ENCODE data around the gene FRS2. TPM values are rescaled to one million over a fixed set of nuclear protein-coding genes. Genes with fewer than 3 reads are reported as not detected.

Gene FRS2
- polyA plus RNA-seq, 3 donors, result 4.7 to 15.2 (median 12.2) TPM

DNA sequence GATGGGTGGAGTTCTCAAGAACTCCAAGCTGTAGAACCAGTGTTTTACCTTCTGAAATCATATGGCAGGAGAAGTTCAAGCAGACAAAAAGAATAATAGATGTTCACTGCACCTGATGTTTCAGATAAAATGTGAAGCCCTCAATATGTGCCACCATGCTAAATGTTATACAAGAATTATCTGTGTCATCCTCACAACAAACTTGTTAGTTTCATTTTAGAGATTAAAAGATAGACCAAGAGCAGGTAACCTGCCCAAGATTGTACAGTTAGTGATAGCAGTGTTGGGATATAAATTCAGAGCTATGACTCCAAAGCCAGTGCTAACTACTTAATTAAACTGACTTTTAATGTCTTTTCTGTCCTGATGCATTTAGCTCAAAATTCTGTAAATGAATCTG lies 44.7 kb downstream of the FRS2 start:
- no peak overlapping the region for H3K27ac ChIP-seq (ENCODE audit: low read depth, low read length)

DNA sequence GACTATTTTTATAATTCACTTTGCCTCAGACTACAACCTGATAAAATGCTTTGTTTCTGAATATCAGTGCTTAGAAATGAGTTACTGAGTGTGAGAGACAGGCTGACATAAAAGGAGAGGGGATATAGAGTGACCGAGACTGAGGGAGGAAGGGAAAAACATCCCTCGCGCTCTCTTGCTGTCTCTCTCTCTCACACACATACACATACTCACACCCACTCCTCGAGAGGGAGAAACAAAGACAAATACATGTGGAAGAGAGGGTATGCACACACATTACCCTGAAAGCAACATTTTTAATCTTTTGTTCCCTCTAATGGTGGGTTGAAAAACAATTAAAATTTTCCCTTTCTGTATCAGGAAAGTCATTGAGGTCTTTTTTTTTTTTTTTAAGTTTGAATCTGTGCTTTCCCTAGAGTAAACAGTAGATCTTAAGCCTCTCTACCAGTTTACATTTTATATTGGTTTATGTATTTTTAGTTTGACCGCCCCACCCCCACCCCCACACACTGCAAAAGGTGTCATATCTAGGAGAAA lies 45.3 kb downstream of the FRS2 start:
- WGBS, 3 donors, result 58 to 66% (median 65%) methylated on average over 5 of the region's 5 CpGs
- H3K27ac ChIP-seq (ENCODE audit: low read depth, low read length), result no peak overlapping the region

DNA sequence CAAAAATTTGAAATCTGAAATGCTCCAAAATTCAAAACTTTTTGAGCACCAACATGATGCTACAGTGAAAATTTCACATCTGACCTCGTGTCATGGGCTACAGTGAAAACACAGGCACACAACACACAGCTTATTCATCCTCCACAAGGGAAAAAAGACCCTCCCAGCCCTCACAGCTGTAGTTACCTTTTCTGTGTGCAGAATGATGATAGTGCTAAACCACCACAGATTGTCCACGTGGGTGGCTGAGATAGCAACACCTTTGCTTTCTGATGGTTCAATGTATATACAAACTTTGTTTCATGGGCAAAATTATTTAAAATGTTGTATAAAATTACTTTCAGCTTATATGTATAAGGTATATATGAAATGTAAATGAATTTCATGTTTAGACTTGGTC lies 46.8 kb downstream of the FRS2 start:
- 80 to 90% (median 86%) methylated on average over 2 of the region's 2 CpGs for WGBS, 3 donors

DNA sequence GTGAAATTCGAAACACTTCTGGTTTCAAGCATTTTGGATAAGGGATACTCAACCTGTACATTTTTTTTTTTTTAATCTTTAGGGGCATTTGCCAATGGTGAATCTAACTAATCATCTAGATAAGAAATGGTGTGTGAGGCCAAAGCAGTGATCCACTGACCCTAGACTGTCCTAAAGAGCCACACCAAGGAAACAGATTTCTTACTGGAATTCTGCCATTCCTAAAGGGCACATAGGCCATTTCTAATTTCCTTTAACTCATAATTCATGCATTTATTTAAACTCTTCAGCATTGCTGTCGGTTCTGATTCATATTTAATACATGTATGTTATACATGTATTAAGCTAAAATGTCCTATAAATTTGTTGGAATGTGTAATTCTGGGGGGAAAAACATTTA lies 47.2 kb downstream of the FRS2 start:
- 87 to 93% (median 91%) methylated on average over 2 of the region's 2 CpGs for WGBS, 3 donors

More for the DNA sequence above, 46.8 kb downstream of the FRS2 start:
- no peak overlapping the region for H3K27ac ChIP-seq (ENCODE audit: low read depth, low read length)

DNA sequence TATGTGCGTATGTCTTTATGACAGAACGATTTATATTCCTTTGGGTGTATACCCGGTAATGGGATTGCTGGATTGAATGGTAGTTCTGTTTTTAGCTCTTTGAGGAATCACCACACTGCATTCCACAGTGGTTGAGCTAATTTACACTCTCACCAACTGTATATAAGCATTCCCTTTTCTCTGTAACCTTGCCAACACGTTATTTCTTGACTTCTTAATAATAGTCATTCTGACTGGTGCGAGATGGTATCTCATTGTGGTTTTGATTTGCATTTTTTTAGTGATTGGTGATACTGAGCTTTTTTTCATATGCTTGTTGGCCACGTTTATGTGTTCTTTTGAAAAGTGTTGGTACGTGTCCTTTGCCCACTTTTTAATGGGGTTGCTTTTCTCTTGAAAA lies 49.7 kb downstream of the FRS2 start:
- no peak overlapping the region for H3K27ac ChIP-seq (ENCODE audit: low read depth, low read length)
- 87 to 96% (median 96%) methylated on average over 7 of the region's 7 CpGs for WGBS, 3 donors

More for the DNA sequence above, 47.2 kb downstream of the FRS2 start:
- H3K27ac ChIP-seq (ENCODE audit: low read depth, low read length), result no peak overlapping the region

DNA sequence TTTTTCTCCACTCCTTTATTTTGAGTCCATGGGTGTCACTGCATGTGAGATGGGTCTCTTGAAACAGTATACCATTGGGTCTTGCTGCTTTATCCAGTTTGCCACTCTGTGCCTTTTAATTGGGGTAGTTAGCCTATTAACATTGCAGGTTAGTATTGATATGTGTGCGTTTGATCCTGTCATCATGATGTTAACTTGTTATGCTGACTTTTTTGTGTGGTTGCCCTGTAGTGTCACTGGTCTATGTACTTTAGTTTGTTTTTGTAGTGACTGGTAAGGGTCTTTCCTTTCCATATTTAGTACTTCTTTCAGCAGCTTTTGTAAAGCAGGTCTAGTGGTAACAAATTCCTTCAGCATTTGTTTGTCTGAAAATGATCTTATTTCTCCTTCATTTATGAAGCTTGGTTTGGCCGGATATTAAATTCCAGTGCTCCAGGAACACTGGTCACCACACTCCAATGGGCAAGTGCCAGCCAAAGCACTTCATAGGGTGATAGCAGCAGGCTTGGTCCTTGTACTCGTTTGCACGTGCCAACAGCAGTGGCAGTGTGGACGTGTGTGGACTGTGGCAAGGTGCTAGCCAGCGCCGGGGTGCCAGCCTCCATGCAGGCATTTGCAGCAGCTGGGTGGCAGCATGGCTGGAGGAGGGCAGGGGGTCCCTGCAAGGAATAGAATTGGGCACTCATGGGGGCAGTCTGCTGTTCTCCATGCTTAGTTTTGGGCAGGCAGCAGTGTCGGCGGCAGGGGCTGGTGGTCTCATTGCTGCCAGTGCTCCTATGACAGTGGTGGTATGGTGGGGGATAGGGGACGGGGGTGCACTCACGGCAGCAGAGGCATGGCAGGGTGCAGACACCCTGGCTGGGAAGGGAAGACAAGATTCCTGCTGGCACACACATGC lies 53.5 kb downstream of the FRS2 start:
- WGBS, 3 donors, result 93 to 97% (median 96%) methylated on average over 11 of the region's 11 CpGs
- H3K27ac ChIP-seq (ENCODE audit: low read depth, low read length), result no peak overlapping the region

DNA sequence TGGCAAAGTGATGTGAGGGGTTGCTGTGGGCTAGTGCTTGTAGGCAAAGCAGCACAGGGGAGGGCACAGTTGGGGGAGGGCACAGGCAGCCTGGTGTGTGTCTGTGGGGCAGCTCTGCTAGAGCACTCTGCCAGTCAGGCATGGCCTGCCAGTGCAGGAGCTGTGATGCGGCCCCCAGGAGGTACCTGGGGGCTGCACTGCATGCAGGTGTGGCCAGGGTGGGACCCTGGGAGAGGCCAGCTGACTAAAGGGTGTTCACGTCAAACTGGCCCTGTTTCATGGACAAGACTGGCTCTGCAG lies 54.1 kb downstream of the FRS2 start:
- 96 to 100% (median 100%) methylated on average over 2 of the region's 2 CpGs for WGBS, 3 donors
- H3K27ac ChIP-seq (ENCODE audit: low read depth, low read length), result no peak overlapping the region

DNA sequence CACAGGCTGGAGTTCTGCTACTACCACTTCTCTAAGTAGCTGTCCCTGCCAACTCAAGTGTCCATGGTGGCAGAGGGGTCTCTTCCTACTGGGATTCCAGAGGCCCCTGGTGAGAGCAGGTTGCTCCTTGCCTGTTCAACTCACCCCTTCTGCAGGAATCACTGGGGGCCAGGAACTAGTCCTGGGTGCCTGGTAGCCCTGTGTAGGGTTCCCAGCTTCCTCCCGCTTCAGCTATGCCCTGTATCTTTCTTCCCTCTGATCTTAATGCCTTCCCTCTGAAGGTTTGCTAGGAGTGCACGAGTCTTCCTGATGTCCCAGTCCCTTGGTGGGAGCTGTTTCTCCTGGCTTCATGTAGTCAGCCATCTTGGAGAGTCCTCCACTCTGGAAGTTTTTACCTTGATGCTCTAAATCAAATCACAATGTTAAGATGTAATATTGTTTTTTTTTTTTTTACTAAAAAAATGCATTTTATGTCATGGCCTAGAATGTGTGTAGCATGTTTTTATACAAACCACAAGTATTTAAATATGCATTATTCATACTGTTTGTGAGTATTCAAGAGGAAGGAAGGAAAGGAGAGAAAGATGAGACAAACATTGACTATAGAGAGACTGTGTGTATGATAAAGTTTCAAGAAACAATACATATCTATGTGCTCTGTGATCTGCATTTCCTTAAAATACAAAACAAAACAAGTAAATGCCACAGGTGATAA lies 54.7 kb downstream of the FRS2 start:
- 93 to 100% (median 93%) methylated on average over 2 of the region's 2 CpGs for WGBS, 3 donors
- no peak overlapping the region for H3K27ac ChIP-seq (ENCODE audit: low read depth, low read length)

DNA sequence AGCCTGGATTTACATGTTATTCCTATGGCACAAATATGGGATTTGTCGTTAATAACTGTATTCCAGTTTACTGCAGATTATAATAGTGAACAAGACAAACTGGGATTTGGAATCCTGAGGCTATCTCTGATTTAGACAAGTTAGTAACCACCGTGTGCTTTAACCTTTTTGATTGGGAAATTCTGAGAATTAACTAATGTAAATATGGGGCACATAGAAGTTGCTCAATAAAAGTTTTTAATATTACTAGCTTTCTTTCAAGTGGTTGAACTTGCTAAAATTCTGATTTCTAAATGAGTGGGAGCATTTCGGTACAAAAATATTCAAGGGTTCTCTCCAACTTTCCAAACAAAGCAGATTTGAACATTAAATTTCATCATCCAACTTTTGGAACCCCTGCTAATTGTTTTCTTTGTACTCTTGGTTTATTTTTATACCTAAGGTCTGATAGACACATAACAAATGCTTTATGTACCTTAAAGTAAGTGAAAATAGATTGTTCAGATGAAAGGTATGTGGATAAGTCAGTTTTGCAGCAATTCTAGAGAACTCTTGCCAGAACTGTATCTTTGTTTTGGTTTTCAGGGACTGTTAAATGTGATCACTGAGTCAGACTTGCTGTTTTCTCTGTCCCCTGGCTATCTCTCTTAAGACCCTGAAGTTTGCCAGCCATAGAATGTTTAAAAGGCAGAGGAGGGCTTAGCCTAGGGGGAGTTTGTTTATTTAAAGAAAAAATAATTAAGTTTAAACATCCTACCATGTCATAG lies 57.5 kb downstream of the FRS2 start:
- H3K27ac ChIP-seq (ENCODE audit: low read depth, low read length), result no peak overlapping the region
- WGBS, 3 donors, result 76 to 82% (median 78%) methylated on average over 3 of the region's 3 CpGs

DNA sequence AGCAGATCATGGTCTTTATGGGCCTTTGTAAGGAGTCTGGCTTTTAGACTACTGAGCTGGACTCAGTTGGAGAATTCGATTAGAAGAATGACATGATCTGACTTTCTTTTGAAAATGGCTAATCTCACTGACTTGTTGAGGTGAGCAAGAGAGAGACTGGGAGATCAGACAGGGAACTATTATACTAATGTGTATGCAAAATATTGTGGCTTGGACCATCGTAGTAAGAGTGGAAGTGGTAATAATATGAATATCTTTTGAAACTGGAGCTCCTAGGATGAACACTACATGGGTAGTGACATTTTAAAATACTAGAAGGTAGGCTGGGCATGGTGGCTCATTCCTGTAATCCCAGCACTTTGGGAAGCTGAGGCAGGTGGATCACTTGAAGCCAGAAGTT lies 58.8 kb downstream of the FRS2 start:
- WGBS, 3 donors, result 86 to 91% (median 91%) methylated on average over 2 of the region's 2 CpGs
- H3K27ac ChIP-seq (ENCODE audit: low read depth, low read length), result no peak overlapping the region

DNA sequence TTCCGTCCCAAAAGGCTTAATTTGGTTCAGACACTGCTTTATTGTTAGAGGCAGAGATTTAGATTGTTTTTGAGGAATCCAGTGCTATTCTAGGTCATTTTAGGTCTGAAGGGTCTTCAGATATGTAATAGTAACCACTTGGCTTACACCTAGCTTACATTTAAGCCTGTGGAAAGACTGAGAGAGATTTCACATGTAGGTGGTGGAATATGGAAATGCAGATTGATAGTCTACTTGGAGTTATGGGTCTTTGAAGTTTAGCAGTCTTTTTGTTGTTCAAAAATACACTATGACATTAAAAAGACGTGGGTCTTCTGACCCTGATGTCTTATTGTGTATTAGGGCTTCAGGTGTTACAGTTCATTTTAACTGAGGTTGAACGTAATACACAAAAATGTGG lies 63.7 kb downstream of the FRS2 start:
- H3K27ac ChIP-seq (ENCODE audit: low read depth, low read length), result no peak overlapping the region
- WGBS, 3 donors, result 81 to 91% (median 88%) methylated on average over 3 of the region's 3 CpGs

DNA sequence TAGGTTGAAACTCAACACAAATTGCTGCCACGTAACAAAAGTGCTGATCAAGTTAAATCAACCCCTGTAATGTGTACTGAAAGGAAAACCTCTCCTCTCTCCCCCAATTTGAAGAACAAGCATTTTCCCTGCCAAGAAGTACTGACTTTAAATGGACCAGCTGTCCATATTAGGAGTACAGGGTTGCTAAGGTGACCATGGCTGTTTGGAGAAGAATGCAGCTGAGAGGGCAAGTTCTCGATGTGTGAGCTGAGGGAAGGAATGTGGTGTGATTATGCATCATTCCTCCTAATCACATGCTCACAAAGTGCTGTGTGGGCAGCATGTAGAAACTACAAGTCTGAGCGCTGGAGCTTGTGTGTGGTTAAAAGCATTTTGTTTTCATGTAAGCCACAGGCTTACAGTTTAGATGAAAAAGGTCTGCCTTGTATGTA lies 64.2 kb downstream of the FRS2 start:
- WGBS, 3 donors, result 36 to 47% (median 41%) methylated on average over 3 of the region's 3 CpGs
- no peak overlapping the region for H3K27ac ChIP-seq (ENCODE audit: low read depth, low read length)

DNA sequence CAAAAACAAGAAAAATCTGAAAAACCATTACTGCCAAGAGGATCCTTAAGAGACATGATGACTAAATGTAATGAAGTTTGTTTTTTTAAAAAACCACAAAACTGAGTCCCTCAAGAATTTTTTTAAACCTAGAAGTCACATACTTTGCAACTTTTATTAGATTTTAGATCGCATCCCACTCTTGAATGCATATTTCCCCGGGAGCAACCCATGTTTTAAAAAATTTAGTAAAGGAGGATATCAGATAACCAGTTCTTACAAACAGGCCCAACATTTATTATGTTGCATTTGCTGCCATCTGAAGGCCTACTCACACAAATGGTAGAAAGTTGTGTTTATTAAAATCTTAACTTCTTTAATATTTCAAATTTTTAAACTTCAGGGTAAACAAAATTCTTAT lies 70.8 kb downstream of the FRS2 start:
- H3K27ac ChIP-seq (ENCODE audit: low read depth, low read length), result no peak overlapping the region
- 65 to 83% (median 68%) methylated on average over 2 of the region's 2 CpGs for WGBS, 3 donors

DNA sequence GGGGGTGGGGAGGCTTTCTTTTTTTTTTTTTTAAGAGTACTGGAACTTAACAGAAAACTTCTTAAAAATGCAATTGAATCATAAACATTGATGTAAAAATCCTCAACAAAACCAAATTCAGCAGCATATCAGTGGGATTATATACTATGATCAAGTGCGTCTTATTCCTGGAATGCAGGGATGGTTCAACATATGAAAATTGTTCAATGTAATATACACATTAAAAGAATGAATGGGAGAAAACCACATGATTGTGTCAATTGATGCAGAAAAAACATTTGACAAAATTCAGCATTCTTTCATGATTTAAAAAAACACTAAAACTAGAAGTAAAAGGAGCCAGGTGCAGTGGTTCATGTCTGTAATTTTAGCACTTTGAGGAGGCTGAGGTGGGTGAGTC lies 73.9 kb downstream of the FRS2 start:
- WGBS, 3 donors, result 97 to 100% (median 99%) methylated on average over 1 of the region's 1 CpG
- H3K27ac ChIP-seq (ENCODE audit: low read depth, low read length), result no peak overlapping the region

DNA sequence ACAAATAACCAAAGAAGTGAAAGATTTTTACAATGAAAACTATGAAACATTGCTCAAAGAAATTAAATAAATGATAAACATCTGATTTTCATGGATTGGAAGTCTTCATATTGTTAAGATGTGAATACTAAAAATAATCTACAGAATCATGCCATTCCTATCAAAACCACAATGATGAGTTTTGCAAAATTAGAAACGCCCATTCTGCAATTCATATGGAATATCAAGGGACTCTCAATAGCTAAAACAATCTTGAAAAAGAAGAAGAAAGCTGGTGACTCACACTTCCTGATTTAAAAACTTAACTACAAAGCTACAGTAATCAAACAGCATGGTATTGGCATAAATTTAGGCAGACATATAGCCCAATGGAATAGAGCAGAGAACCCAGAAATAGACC lies 74.9 kb downstream of the FRS2 start:
- no peak overlapping the region for H3K27ac ChIP-seq (ENCODE audit: low read depth, low read length)
- WGBS, 3 donors, result 78 to 98% (median 89%) methylated on average over 1 of the region's 1 CpG

DNA sequence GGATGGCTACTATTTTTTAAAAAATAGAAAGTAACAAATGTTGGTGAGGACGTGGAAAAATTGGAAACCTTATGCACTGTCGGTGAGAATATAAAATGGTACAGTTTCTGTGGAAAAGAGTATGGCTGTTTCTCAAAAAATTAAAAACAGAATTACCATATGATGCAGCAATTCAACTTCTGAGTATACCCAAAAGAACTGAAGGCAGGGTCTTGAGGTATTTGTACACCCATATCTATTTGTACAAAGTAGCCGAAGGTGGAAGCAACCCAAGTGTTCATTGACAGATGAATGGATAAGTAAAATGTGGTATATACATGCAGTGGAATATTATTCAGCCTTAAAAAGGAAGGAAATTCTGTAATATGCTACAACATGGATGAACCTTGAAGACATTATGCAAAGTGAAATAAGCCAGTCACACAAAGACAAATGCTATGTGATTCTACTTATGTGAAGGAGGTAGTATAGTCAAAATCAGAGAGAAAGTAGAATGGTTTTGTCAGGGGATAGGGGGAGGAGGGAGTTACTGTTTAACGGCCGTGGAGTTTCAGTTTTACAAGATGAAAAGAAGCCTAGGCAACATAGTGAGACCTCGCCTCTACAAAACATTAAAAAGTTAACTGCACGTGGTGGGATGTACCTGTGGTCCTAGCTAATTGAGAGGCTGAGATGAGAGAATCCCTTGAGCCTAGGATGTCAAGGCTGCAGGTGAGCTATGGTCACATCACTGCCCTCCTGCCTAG lies 76.7 kb downstream of the FRS2 start:
- H3K27ac ChIP-seq (ENCODE audit: low read depth, low read length), result no peak overlapping the region
- WGBS, 3 donors, result 88 to 98% (median 97%) methylated on average over 7 of the region's 7 CpGs

DNA sequence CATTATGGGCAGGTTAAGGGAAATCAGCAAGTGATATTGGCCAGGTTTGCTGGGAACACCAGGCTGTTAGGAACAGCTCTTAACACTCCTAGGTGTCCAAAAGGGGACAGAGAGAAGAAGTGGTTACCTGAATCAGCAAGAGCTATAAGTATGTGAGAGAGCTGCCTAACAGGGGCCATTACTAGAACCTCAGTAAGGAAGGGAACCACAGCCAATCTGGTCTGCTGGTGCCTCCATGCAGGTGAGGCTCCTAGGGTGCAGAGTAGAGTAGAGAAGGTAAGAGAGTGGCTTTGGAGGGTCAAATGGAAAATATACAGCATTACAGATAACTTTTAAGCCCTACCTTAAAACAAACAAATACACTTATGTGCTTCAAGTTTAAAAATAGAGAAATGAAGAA lies 78.5 kb downstream of the FRS2 start:
- no peak overlapping the region for H3K27ac ChIP-seq (ENCODE audit: low read depth, low read length)

DNA sequence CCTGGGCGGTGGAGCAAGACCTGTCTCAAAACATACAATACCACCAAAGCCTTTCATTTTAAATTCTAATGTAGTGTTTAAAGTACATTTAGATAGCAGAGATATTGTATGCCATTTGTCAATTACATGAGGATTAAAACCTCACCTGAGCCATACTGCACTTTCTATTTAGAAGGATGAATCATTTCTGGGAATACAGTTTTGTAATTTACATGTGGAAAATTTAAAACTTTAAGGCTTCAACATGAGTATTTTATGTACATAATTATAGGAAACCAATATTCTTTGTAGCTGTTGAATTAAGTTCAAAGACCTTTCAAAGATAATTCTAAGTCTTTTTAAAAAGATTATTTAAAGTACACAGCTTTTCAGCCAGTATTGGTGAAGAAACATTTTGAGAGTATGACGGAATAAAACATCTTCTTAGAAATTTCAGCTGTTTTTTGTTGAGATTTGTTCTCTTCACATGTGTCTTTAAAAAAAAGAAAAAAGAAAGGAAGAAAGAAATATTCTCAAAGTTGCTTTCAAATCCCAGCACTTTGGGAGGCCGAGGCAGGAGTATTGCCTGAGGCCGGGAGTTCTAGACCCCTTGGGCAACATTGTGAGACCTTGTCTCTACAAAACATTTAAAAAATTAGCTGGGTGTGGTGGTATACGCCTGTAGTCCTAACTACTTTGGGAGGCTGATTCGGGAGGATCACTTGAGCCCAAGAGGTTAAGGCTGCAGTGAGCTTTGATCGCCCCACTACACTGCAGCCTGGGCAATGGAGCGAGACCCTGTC lies 80.6 kb downstream of the FRS2 start:
- WGBS, 3 donors, result 90 to 91% (median 91%) methylated on average over 8 of the region's 8 CpGs
- no peak overlapping the region for H3K27ac ChIP-seq (ENCODE audit: low read depth, low read length)
